Measurements from ENCODE around the gene LCE1C.

- TF ChIP-seq CTCF (IDR thresholded peaks at IDR 0.05; ENCODE audit: insufficient read depth, low read depth, low read length) (no peak), EZH2 (IDR thresholded peaks at IDR 0.05; ENCODE audit: insufficient read depth, low read length) (no peak)
Observed at GRCh38 chr1:152801333-152801732, 5.1 kb downstream of the LCE1C start.

Data from astrocyte (in vitro differentiated cells and primary cell).